Superior temporal gyrus (tissue), 1 donor: ENCODE data around the gene UTY.
"Not testable (repeated sequence)": the region's sequence is repeated elsewhere in the genome, so short reads cannot be mapped to it uniquely, and the experiment has no call there.

Experiments
- DNase-seq: peaks from one replicate; pipeline ENCODE4 v3.0.0-alpha.2; 2016; ENCODE audit errors: extremely low spot score

The UTY gene

DNA sequence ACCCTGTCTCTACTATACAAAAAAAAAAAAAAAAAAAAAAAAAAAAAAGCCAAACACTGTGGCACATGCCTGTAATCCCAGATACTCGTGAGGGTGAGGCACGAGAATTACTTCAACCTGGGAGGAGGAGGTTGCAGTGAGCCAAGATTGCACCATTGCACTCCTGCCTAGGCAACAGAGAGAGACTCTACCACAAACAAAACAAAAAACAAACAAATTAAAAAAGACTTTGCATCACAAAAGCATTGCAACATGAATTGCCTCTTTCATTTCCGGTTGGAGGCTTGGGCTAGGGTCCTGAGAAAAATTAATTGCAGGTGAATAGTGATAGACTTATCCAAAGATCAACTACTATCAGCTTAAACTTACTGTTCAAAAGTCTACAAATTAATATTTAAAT is 180.4 kb downstream of the UTY start:
- no peak for DNase-seq

DNA sequence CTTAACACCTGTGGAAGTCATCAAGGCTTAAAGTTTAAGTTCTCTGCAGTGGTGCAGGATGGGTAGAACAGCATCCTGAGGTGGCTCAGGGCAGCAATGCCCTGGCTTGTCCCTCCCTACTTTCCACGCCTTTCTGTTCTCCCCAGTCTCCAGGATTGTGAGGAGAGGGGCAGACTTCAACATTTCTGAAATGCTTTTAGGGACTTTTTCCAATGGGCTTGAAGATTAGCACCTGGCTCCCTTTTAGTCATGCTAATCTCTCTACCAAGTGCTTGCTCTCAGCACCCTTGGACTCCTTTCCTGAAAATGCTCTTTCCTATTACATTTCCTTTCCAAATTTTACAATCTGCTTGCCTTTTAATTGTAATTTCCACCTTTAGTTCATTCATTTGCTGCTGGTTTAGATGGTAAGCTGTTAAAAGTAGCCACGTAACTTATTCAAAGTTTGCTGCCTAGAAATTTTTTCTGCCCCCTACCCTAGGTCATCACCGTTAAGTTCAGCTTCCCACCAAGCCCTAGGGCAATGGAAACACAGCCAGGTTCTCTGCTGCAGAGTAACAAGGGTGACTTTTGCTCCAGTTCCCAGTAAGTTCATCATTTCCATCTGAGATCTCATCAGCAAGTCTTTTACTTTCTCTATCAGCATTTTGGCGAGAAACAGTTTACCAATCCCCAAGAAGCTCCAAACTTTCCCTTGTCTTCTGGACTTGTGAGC is 183.5 kb downstream of the UTY start:
- no peak for DNase-seq

DNA sequence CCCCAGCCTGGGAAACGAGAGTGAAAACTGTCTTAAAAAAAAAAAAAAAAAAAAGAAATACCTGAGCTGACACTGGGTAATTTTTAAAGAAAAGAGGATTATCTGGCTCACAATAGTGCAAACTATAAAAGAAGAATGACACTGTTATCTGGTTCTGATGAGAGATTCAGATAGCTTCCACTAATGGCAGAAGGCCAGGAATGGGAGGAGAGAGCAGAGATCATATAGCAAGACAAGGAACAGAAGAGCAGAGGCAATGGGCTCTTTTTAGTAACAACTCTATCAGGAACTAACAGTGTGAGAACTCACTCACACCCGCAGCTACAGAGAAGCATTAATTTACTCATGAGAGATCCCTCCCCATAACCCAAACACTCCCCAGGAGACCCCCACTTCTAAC is 184.8 kb downstream of the UTY start:
- DNase-seq, result no peak

DNA sequence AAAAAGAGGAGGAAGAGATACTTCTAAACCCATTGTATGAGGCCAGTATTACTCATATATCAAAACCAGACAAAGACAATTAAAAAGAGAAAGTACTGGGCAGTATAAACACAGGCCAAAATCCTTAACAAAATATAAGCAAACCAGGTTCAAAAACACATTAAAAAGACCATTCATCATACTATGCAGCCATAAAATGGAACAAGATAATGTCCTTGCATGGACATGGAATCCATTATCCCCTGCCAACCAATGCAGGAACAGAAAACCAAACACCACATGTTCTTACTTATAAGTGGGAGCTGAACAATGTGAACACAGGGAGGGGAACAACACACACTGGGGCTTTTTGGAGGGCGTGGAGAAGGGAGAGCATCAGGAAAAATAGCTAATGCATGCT is 188.6 kb downstream of the UTY start:
- no peak for DNase-seq

DNA sequence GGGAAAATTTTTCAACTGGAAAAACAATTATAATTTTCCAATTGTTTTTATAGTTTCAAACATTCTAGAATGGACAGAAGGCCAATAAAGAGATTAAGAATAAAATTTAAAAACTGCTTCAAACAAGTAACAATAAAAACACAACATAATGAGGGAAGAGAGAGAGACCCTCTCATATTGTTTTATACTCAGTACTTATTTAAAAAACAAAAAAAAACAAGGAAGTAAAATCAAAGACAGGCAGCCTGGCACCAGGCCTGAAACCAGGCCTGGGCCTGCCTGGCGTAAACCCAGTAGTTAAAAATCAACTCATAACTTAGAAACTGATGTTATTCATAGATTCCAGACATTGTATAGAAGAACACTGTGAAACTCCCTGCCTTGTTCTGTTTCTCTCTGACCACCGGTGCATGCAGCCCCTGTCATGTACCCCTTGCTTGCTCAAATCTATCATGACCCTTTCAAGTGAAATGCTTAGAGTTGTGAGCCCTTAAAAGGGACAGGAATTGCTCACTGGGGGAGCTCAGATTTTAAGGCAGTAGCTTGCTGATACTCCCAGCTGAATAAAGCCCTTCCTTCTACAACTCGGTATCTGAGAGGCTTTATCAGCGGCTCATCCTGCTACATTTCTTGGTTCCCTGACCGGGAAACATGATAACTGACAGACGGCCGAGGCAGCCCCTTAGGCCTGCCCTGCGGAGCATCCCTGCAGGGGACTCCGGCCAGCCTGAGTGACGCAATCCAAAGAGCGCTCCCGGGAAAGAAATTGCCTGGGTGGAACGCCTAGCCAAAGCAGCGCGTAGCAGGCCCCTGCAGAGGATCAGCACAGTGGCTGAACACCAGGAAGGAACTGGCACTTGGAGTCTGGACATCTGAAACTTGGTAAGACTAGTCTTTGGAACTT is 197.4 kb downstream of the UTY start:
- not testable (repeated sequence) for DNase-seq

DNA sequence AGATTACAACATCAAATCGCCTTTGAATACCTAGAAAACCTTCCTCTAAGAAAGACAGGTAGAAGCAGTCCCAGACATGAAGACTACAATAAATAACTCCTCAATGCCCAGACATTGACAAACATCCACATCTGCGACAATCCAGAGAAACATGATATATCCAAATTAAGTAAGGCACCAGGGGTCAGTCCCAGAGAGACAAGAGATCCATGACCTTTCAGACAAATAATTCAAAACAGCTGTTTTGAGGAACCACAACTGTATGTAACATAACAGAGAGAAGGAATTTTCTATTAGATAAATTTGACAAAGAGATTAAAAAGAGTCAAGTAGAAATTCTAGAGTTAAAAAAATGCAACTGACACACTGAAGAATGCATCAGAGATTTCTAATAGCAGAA is 200.3 kb downstream of the UTY start:
- no peak for DNase-seq

DNA sequence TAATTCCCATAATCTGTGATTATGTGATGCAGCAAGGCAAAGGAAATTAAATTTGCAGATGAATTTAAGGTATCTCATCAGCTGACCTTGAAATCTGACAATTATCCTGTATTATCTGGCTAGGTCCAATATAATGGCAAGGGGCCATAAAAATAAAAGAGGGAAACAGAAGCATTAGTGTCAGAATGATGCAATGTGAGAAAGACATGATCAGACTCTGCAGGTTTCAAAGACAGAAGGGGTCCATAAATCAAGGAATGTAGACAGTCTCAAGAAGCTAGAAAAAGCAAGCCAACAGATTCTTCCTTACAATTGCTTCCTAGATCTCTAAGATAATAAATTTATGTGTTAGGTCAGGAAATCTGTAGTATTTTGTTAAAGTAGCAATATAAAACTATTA is 208.1 kb downstream of the UTY start:
- DNase-seq, result no peak

DNA sequence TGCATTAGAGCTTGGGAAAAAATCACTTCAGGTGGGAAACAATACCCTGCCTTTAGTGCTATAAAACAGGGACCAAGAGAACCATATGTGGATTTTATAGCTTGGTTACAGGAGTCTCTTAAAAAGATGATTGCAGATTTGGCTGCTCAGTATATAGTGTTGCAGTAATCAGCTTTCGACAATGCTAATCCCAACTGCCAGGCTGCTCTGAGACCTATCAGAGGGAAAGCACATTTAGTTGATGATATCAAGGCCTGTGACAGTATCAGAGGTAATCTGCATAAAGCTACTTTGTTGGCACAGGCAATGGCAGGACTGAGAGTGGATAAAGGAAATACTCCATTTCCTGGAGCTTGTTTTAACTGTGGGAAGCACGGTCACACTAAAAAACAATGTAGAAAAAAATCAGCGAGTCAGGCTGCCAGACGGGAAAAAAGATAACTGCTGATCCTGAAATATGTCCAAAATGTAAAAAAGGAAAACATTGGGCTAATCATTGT is 225.8 kb downstream of the UTY start:
- not testable (repeated sequence) for DNase-seq

DNA sequence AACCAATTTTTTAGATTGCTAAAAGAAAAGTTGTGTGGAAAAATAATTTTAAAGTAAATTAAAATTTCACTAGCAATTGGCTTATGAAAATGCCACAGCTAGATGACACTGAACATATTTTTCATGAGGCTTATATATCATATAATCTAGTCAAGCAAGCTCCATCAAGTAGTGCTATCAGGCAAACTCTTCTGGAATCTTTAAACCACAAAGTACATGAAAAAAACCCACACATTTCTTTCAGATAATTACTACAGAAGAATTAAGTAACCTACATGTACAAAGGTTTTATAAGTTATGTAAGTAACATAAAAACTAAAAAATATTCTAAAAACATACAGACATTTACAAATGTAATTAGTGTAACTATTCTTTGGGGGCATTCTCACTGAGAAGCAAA is 229.4 kb downstream of the UTY start:
- DNase-seq, result no peak

DNA sequence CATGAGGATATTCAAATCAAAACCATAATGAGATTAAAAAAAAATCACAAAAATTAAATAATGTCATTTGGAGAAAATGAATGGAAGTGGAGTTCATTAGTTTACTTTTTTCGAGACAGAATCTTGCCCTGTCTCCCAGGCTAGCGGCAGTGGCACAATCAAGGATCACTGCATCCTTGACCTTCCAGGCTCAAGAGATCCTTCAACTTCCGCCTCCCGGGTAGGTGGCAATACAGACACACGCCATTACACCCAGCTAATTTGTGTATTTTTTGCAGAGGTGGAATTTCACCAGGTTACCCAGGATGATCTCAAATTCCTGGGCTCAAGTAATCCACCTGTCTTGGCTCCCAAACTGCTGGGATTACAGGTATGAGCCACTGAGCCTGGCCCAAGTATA is 236.1 kb downstream of the UTY start:
- no peak for DNase-seq

DNA sequence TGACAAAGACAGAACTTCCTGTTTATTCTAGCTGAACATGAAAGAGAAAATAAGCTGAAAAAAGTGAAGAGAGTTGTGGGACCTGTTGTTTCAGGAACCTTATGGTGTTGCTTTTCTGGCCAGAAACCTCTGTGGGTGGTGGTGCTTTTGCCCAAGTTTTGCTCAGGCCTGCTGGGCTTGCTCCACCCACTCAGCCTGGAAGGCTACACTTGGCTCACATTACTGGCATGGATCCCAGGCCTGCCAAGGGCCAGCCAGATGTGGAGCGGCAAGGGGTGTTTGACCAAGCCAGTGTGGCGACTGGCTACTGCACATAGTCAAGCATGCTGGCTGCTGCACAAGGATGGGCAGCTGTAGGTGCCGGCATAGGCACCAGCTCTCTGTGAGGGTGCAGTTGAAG is 245.9 kb downstream of the UTY start:
- peak; percentile 24 for DNase-seq

DNA sequence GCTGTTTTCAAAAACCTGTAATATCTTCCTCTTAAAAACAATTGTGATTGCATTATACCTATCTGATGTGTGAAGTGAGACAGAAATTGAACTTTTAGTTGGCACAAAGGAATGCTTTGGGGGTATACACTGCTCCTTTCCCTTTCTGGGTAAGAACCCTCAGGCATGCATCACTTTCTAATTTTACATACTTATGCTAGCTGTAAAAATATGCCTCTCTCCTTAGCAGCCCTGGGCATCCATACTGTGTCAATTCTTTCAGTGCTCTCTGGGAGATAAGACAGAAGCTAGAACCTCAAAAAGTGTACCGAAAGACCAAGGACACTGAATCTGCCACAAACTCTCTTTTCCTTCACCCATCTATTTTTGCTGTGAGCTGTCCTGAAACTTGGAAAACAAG is 246.7 kb downstream of the UTY start:
- DNase-seq, result no peak

DNA sequence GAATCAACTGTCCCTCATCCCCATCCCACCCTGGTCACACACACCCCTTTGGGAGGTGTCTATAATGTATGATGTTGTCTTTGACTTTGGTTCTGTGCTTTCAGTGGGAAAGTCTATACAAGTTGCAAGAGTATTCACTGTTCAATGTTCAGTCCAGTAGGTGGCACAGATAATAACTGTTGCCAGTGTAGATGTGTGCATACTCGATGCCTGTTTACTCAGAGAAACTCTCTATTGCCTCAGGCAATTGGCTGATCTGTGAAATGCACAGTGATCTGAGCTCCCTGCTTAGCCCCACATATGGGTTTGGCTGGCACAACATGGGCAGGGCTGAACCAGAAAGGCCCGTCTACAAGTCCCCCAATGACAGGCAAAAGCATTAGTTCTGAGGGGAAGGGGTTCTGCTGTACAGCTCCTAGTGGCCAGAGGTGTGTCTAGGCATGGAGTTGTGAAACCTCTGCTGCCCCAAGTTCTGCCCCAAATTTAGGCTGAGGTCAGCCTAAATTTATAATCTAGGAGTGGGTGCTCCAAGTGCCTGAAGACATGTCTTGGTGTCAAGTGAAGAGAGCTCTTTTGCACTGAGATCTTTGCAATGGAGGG is 252.4 kb downstream of the UTY start:
- DNase-seq, result no peak

DNA sequence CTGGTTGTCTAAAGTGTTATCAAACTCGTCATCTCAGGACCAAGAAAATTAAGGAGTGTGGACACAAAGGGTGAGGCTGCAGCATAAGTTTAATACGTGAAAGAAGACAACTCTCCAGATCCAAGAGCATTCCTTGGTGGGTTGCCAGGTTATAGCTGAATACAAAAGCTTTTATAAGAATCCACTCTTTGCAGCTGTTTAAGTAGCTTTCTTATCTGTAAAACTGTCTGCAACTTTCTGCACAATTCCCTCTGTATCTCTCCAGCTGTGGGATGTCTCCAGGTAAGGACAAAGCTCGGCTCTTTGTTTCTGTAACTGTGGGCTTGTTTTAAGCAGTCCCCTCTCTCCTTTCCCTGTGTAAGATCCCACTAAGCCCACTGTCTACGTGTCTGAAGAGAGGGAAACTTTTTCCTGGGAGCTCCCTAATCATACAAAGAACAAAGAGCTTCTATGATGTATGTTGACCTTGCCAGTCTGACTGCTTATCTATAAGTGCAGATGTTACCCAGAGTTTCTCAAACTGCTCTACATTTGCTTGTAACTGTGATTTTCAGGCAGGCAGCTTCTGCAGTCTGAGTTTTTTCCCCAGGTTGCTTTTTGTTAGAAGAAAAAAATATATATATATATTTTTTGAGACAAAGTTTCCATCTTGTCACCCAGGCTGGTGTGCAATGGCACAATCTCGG is 268.7 kb downstream of the UTY start:
- no peak for DNase-seq

DNA sequence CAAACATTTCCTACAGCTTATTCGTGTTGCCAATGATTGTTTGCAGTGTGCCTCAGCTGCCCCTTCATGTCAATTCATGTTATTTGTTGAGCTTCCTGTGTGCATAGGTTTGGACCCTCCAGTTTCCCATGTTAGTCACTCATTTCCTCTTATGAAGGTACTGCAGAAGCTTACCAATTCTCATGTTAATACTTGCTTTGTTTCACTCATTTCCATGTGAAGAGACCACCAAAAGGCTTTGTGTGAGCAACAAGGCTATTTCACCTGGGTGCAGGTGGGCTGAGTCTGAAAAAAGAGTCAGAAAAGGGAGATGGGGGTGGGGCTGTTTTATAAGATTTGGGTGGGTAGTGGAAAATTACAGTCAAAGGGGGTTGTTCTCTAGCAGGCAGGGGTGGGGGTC is 274.6 kb downstream of the UTY start:
- DNase-seq, result no peak
